ENCODE data around the gene SERPINA12.
"Not testable (repeated sequence)": the region's sequence is repeated elsewhere in the genome, so short reads cannot be mapped to it uniquely, and the experiment has no call there.

The SERPINA12 gene

GRCh38 chr14:94485944-94486841 lies 23.1 kb downstream of the SERPINA12 start:
- DNase-seq, result peak; percentile 67

GRCh38 chr14:94484481-94484880 lies 24.8 kb downstream of the SERPINA12 start:
- no peak for DNase-seq

- DNase-seq, result peak; percentile 13
Observed at GRCh38 chr14:94483729-94484275, 25.5 kb downstream of the SERPINA12 start.

- no peak for DNase-seq
Observed at GRCh38 chr14:94483071-94483451, 26.2 kb downstream of the SERPINA12 start.

- not testable (repeated sequence) for DNase-seq
Observed at GRCh38 chr14:94482132-94483070, 26.9 kb downstream of the SERPINA12 start.

GRCh38 chr14:94481468-94482131 lies 27.7 kb downstream of the SERPINA12 start:
- DNase-seq, result peak; percentile 68

GRCh38 chr14:94480809-94481208 lies 28.5 kb downstream of the SERPINA12 start:
- no peak for DNase-seq

- DNase-seq, result no peak
Observed at GRCh38 chr14:94478420-94478819, 30.8 kb downstream of the SERPINA12 start.

GRCh38 chr14:94476023-94476422 lies 33.2 kb downstream of the SERPINA12 start, which contains the start of gene SERPINA9:
Gene SERPINA9, minus strand, starts transcription at chr14:94476197. Its CDS starts 6,357 bp downstream, at chr14:94469840.
- no peak for DNase-seq

GRCh38 chr14:94474581-94475031 lies 34.7 kb downstream of the SERPINA12 start:
- no peak for DNase-seq

GRCh38 chr14:94473666-94474410 lies 35.4 kb downstream of the SERPINA12 start:
- DNase-seq, result peak; percentile 45

GRCh38 chr14:94472842-94473241 lies 36.4 kb downstream of the SERPINA12 start:
- DNase-seq, result no peak

GRCh38 chr14:94471045-94471444 lies 38.2 kb downstream of the SERPINA12 start:
- DNase-seq, result no peak

GRCh38 chr14:94470311-94470710 lies 39.0 kb downstream of the SERPINA12 start:
- no peak for DNase-seq

GRCh38 chr14:94469261-94469660 lies 40.0 kb downstream of the SERPINA12 start:
- no peak for DNase-seq

GRCh38 chr14:94467728-94468520 lies 41.3 kb downstream of the SERPINA12 start:
- DNase-seq, result no peak

GRCh38 chr14:94466706-94467370 lies 42.4 kb downstream of the SERPINA12 start:
- DNase-seq, result no peak

GRCh38 chr14:94465042-94465441 lies 44.2 kb downstream of the SERPINA12 start:
- no peak for DNase-seq

- DNase-seq, result no peak
Observed at GRCh38 chr14:94464290-94464689, 45.0 kb downstream of the SERPINA12 start.
